Tibial nerve (tissue), 4 donors: ENCODE data around the gene MTCH2.

Experiments
- EP300 ChIP-seq, 2 donors: sonication (generic); formaldehyde crosslinking; IDR thresholded peaks; one replicate each; pipeline ENCODE4 v1.6.1; 2017; ENCODE audit warnings: antibody characterized with exemption in 2 of 2, mild to moderate bottlenecking in 1 of 2
- POLR2A ChIP-seq, 2 donors: fragments of 450-650 bp; IDR thresholded peaks; one replicate each; pipeline ENCODE4 v1.6.1; 2017; ENCODE audit warnings: antibody characterized with exemption in 2 of 2, mild to moderate bottlenecking in 2 of 2, moderate library complexity in 2 of 2
- TF ChIP-seq, protein P1 (sequence below), 5 experiments: fragments of 200-600 bp in 3 of 5; fragments of 450-650 bp in 2 of 5; sonication (generic) in 3 of 5; IDR thresholded peaks; one replicate each; pipeline ENCODE4 v1.5.1; 2016 to 2019; ENCODE audit warnings: antibody characterized with exemption in 5 of 5, mild to moderate bottlenecking in 3 of 5, moderate library complexity in 2 of 5

- TF ChIP-seq, protein P1, sequence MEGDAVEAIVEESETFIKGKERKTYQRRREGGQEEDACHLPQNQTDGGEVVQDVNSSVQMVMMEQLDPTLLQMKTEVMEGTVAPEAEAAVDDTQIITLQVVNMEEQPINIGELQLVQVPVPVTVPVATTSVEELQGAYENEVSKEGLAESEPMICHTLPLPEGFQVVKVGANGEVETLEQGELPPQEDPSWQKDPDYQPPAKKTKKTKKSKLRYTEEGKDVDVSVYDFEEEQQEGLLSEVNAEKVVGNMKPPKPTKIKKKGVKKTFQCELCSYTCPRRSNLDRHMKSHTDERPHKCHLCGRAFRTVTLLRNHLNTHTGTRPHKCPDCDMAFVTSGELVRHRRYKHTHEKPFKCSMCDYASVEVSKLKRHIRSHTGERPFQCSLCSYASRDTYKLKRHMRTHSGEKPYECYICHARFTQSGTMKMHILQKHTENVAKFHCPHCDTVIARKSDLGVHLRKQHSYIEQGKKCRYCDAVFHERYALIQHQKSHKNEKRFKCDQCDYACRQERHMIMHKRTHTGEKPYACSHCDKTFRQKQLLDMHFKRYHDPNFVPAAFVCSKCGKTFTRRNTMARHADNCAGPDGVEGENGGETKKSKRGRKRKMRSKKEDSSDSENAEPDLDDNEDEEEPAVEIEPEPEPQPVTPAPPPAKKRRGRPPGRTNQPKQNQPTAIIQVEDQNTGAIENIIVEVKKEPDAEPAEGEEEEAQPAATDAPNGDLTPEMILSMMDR (IDR thresholded peaks at IDR 0.05): no peak
- no peak for TF ChIP-seq POLR2A (IDR thresholded peaks at IDR 0.05)
- TF ChIP-seq EP300 (IDR thresholded peaks at IDR 0.05): no peak
These were observed 69.6 kb downstream of the MTCH2 start for GRCh38 chr11:47572715-47573255.
